HepG2 (cell line): ENCODE data around the gene RUNX2. TPM values are rescaled to one million over a fixed set of nuclear protein-coding genes. Genes with fewer than 3 reads are reported as not detected.

Source experiments
- ATAC-seq: fragments of 200-7000 bp; cut with Tn5 transposase; 3 replicates; pipeline ENCODE4 v1.9.1; 2020; ENCODE audit warnings: mild to moderate bottlenecking, moderate library complexity
- BruUV-seq: library from RNA; stranded (reverse); fragments of 400-500 nt; replicated peaks from 2 replicates; lab custom pipeline; 2021; lab: Mats Ljungman, UMichigan
- CTCF ChIA-PET: fragments of 300-600 bp; formaldehyde crosslinking; extraction: SDS; loops from one replicate; lab custom pipeline; 2021; ENCODE audit warnings: low total read pairs, inconsistent platforms, low intra/inter-chr PET ratio; lab: Yijun Ruan, JAX
- POLR2A ChIA-PET: fragments of 350-600 bp; sonication (Branson Sonifier 250); formaldehyde crosslinking; loops from one replicate; lab custom pipeline; 2020; ENCODE audit warnings: antibody characterized with exemption, inconsistent platforms; lab: Yijun Ruan, JAX
- DNase-seq: peaks from one replicate; pipeline ENCODE4 v3.0.0-alpha.2; 2015; ENCODE audit warnings: low spot score
- FAIRE-seq: peaks from 3 replicates; lab custom pipeline; 2011; peaks lifted over from hg19 to GRCh38; lab: Jason Lieb, UNC
- H2AFZ ChIP-seq: one replicate; pipeline ENCODE4 v1.6.1; 2011; ENCODE audit warnings: low read length, inconsistent platforms
- H3K27ac ChIP-seq: fragments of 300-600 bp; 3 replicates; pipeline ENCODE4 v1.8.0; 2011; ENCODE audit warnings: mixed run types, mild to moderate bottlenecking, mixed read lengths, low read length, inconsistent platforms; ENCODE audit not compliant: insufficient read depth; ENCODE audit errors: extremely low read length
- H3K27me3 ChIP-seq, 2 experiments: fragments of 200-600 bp in 1 of 2; 2 replicates in 1 of 2; 3 replicates in 1 of 2; pipeline versions ENCODE4 v1.6.0 to v1.8.0; 2011; ENCODE audit warnings: low read length in 2 of 2, mild to moderate bottlenecking in 2 of 2, moderate library complexity in 2 of 2, inconsistent platforms in 1 of 2; ENCODE audit not compliant: insufficient read depth in 2 of 2, control insufficient read depth in 1 of 2
- H3K36me3 ChIP-seq, 2 experiments: fragments of 200-600 bp in 1 of 2; replicated peaks in 1 of 2; 2 replicates in 1 of 2; 3 replicates in 1 of 2; pipeline versions ENCODE4 v1.5.1 to v1.8.0; 2011; ENCODE audit warnings: low read length in 2 of 2, inconsistent platforms in 1 of 2; ENCODE audit not compliant: insufficient read depth in 2 of 2, control insufficient read depth in 1 of 2
- H3K4me1 ChIP-seq: 2 replicates; pipeline ENCODE4 v1.5.1; 2012; ENCODE audit warnings: low read length, inconsistent platforms; ENCODE audit not compliant: insufficient read depth
- H3K4me2 ChIP-seq: 2 replicates; pipeline ENCODE4 v1.6.0; 2011; ENCODE audit warnings: low read depth, low read length, inconsistent platforms
- H3K4me3 ChIP-seq, 3 experiments: fragments of 200-600 bp in 1 of 3; sonication (generic), shearing (Covaris generic) in 1 of 3; replicated peaks in 1 of 3; 2 replicates each; pipeline ENCODE4 v1.5.1; 2011 to 2016; ENCODE audit warnings: low read length in 3 of 3, inconsistent platforms in 2 of 3, low read depth in 2 of 3, mild to moderate bottlenecking in 2 of 3, control low read depth in 1 of 3, mixed read lengths in 1 of 3; ENCODE audit not compliant: insufficient read depth in 1 of 3
- H3K79me2 ChIP-seq: one replicate; pipeline ENCODE4 v1.6.1; 2011; ENCODE audit warnings: low read length, inconsistent platforms; ENCODE audit not compliant: insufficient read depth
- H3K9ac ChIP-seq: 2 replicates; pipeline ENCODE4 v1.6.0; 2011; ENCODE audit warnings: mild to moderate bottlenecking, low read depth, low read length, inconsistent platforms; ENCODE audit not compliant: insufficient read depth
- H3K9me3 ChIP-seq: 2 replicates; pipeline ENCODE4 v1.5.1; 2012; ENCODE audit warnings: mild to moderate bottlenecking, low read length
- H4K20me1 ChIP-seq: 2 replicates; pipeline ENCODE4 v1.6.0; 2011; ENCODE audit warnings: inconsistent platforms, mild to moderate bottlenecking, low read length, moderate library complexity; ENCODE audit not compliant: insufficient read depth
- HDAC2 ChIP-seq: sonication (generic); formaldehyde crosslinking; IDR thresholded peaks from 2 replicates; pipeline ENCODE4 v1.4.0; 2020; ENCODE audit warnings: missing genetic modification reagents
- HOXA9 ChIP-seq: sonication (generic); formaldehyde crosslinking; IDR thresholded peaks from 2 replicates; pipeline ENCODE4 v1.8.1; 2022; ENCODE audit warnings: missing genetic modification reagents, mild to moderate bottlenecking, moderate library complexity, borderline replicate concordance
- NRL ChIP-seq: sonication (generic); formaldehyde crosslinking; IDR thresholded peaks from 2 replicates; pipeline ENCODE4 v1.5.0; 2020; ENCODE audit warnings: missing genetic modification reagents, mild to moderate bottlenecking, moderate library complexity, borderline replicate concordance
- PRMT3 ChIP-seq: sonication (generic); formaldehyde crosslinking; IDR thresholded peaks from 2 replicates; pipeline ENCODE4 v1.8.1; 2022; ENCODE audit warnings: low read depth, mild to moderate bottlenecking, moderate library complexity, missing genetic modification reagents, borderline replicate concordance
- PRPF4 ChIP-seq: fragments of 200-400 bp; formaldehyde crosslinking; IDR thresholded peaks from 2 replicates; pipeline ENCODE4 v1.6.1; 2016; ENCODE audit warnings: low read length, low read depth; ENCODE audit not compliant: poor library complexity, severe bottlenecking
- ZNF263 ChIP-seq: sonication (generic); formaldehyde crosslinking; IDR thresholded peaks from 2 replicates; pipeline ENCODE4 v1.4.0; 2020; ENCODE audit warnings: missing genetic modification reagents
- ZNF510 ChIP-seq: sonication (generic); formaldehyde crosslinking; IDR thresholded peaks from 2 replicates; pipeline ENCODE4 v1.4.0; 2020; ENCODE audit warnings: low read depth, mild to moderate bottlenecking, missing genetic modification reagents
- ZNF678 ChIP-seq: sonication (generic); formaldehyde crosslinking; IDR thresholded peaks from 2 replicates; pipeline ENCODE4 v1.4.0; 2020; ENCODE audit warnings: mild to moderate bottlenecking, missing genetic modification reagents
- WGBS: methylation state at CpG from one replicate; pipeline ENCODE4 v1.1.6; 2017; ENCODE audit warnings: low lambda C conversion rate; 5-methylcytosine and 5-hydroxymethylcytosine counted together
- in situ Hi-C: cut with HindIII; loops from 2 replicates; pipeline ENCODE4 v1.10.0; 2017; ENCODE audit warnings: low pct_unique_long_range_greater_than_20kb; ENCODE audit not compliant: extremely low pct_ligation_motif_present
- intact Hi-C: fragments of 100-400 bp; cut with micrococcal nuclease; formaldehyde crosslinking; loops from one replicate; pipeline ENCODE4 v1.10.0; 2022; ENCODE audit not compliant: unreplicated experiment
- polyA plus RNA-seq, 8 experiments: library from polyadenylated mRNA; depleted of rRNA in 3 of 8; stranded (reverse) in 7 of 8; unstranded in 1 of 8; fragments of >200 nt; fragmentation: Illumina TruSeq in 4 of 8; extraction: Trizol in 4 of 8; gene quantifications; 2 replicates each; pipeline versions ENCODE4 v1.2.1 to v1.2.3, GENCODE V29; 2011 to 2016; ENCODE audit warnings: low read depth in 4 of 8, missing spikeins in 1 of 8, mixed read lengths in 1 of 8; ENCODE audit not compliant: insufficient read depth in 1 of 8
- total RNA-seq, 5 experiments: library from RNA; depleted of rRNA; stranded (reverse); fragments of >200 nt; fragmentation: Illumina TruSeq; extraction: Trizol; gene quantifications; 2 replicates each; pipeline ENCODE4 v1.2.3, GENCODE V29; 2016; ENCODE audit warnings: low read depth in 1 of 5
- TF ChIP-seq, protein P1 (sequence below): sonication (generic); formaldehyde crosslinking; IDR thresholded peaks from 2 replicates; pipeline ENCODE4 v1.4.0; 2020; ENCODE audit warnings: missing genetic modification reagents
- TF ChIP-seq, protein P2 (sequence below): sonication (generic); formaldehyde crosslinking; conservative IDR thresholded peaks from 2 replicates; pipeline ENCODE4 v1.8.1; 2023; ENCODE audit warnings: missing genetic modification reagents
- TF ChIP-seq, protein P3 (sequence below): sonication (generic); formaldehyde crosslinking; conservative IDR thresholded peaks from 2 replicates; pipeline ENCODE4 v1.8.0; 2022; ENCODE audit warnings: missing genetic modification reagents

The RUNX2 gene
- total and polyA plus RNA-seq, 2 of the 13 experiments (the other 11 are each of a cell fraction or from before 2014, with no cell fraction given) = not detected

DNA sequence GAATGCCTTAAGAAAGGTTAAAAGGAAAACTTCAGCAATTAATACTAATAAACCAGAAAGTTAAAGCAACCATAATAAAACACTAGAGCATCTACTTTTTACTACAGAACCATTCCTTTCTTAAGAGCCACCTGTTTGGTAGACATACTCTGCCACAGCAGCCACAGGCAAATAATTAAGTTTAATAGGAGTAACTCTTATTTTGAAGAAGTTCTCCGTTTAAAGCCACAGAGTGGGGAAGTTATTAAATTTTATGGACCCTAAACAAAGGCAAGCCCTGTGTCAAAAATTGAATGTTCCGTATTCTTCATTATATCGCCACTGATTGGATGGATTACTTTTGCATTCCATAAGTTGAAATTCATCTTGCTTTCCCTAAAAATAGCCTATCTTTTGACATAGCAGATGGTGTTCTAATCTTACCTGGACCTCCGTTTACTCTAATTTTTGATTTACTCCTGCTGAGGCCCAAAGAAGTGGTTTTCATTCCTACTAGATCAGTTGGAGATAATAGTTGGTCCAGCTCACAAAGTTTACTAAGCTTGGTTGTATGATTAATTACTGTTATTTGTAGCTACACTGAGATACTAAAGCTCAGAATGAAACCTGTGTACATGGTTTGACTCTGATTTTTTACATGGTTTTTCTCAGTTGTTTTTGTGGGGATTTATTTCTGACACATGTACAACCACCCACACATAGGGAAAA lies 190.0 kb downstream of the RUNX2 start:
- Histone ChIP-seq H4K20me1 (no peaks in the 10 kb centered on the region), H3K9ac (no peak overlapping the region), H3K36me3 (no peaks in the 10 kb centered on the region), H3K4me3 (no peak overlapping the region), H3K4me2 (no peak overlapping the region), H2AFZ (no peak overlapping the region), H3K79me2 (no peaks in the 10 kb centered on the region)
- in situ Hi-C loops = no loop called here
- POLR2A ChIA-PET = no interaction called here
- intact Hi-C loops = no loop called here
- no TSS peak for BruUV-seq
- TF ChIP-seq PRPF4 = no peak
- no peak for TF ChIP-seq PRMT3 (CRISPR knock-in tag)
- TF ChIP-seq, protein P1, sequence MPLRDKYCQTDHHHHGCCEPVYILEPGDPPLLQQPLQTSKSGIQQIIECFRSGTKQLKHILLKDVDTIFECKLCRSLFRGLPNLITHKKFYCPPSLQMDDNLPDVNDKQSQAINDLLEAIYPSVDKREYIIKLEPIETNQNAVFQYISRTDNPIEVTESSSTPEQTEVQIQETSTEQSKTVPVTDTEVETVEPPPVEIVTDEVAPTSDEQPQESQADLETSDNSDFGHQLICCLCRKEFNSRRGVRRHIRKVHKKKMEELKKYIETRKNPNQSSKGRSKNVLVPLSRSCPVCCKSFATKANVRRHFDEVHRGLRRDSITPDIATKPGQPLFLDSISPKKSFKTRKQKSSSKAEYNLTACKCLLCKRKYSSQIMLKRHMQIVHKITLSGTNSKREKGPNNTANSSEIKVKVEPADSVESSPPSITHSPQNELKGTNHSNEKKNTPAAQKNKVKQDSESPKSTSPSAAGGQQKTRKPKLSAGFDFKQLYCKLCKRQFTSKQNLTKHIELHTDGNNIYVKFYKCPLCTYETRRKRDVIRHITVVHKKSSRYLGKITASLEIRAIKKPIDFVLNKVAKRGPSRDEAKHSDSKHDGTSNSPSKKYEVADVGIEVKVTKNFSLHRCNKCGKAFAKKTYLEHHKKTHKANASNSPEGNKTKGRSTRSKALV (CRISPR knock-in tag) = no peak
- TF ChIP-seq, protein P2, sequence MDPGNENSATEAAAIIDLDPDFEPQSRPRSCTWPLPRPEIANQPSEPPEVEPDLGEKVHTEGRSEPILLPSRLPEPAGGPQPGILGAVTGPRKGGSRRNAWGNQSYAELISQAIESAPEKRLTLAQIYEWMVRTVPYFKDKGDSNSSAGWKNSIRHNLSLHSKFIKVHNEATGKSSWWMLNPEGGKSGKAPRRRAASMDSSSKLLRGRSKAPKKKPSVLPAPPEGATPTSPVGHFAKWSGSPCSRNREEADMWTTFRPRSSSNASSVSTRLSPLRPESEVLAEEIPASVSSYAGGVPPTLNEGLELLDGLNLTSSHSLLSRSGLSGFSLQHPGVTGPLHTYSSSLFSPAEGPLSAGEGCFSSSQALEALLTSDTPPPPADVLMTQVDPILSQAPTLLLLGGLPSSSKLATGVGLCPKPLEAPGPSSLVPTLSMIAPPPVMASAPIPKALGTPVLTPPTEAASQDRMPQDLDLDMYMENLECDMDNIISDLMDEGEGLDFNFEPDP (CRISPR knock-in tag) = no peak
- no peak for TF ChIP-seq ZNF263 (CRISPR knock-in tag)
- TF ChIP-seq ZNF678 = no peak
- TF ChIP-seq NRL = no peak
- no peak for TF ChIP-seq HDAC2 (CRISPR knock-in tag)
- no peak for TF ChIP-seq ZNF510 (CRISPR knock-in tag)
- TF ChIP-seq, protein P3, sequence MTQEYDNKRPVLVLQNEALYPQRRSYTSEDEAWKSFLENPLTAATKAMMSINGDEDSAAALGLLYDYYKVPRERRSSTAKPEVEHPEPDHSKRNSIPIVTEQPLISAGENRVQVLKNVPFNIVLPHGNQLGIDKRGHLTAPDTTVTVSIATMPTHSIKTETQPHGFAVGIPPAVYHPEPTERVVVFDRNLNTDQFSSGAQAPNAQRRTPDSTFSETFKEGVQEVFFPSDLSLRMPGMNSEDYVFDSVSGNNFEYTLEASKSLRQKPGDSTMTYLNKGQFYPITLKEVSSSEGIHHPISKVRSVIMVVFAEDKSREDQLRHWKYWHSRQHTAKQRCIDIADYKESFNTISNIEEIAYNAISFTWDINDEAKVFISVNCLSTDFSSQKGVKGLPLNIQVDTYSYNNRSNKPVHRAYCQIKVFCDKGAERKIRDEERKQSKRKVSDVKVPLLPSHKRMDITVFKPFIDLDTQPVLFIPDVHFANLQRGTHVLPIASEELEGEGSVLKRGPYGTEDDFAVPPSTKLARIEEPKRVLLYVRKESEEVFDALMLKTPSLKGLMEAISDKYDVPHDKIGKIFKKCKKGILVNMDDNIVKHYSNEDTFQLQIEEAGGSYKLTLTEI (CRISPR knock-in tag) = no peak
- TF ChIP-seq HOXA9 (CRISPR knock-in tag) = no peak
- TF ChIP-seq, all 625 proteins: peak for 0
- Histone ChIP-seq H3K27ac (no peak overlapping the region), H3K9me3 (no peaks in the 10 kb centered on the region), H3K4me1 (peaks cover 5% of the 10 kb centered on the region; the same call in 1 of the 2 replicates), H3K27me3 (peaks cover 0 to 1% of the 10 kb centered on the region in 2 experiments; a peak in 1 of 5 replicates)
- DNase-seq (no peak), FAIRE-seq (no peak), ATAC-seq (no peak)
- CTCF ChIA-PET = no interaction called here
- 49% methylated on average over 4 of the region's 4 CpGs for WGBS
